ENCODE data around the gene NDUFA11. TPM values are rescaled to one million over a fixed set of nuclear protein-coding genes. Genes with fewer than 3 reads are reported as not detected.
A peak's percentile ranks its signal among the peaks of the same experiment; 100 is the strongest.

The NDUFA11 gene
- total and polyA plus RNA-seq, 2 of the 4 experiments (the other 2 are of a cell fraction): 375 to 1,276 TPM

DNA sequence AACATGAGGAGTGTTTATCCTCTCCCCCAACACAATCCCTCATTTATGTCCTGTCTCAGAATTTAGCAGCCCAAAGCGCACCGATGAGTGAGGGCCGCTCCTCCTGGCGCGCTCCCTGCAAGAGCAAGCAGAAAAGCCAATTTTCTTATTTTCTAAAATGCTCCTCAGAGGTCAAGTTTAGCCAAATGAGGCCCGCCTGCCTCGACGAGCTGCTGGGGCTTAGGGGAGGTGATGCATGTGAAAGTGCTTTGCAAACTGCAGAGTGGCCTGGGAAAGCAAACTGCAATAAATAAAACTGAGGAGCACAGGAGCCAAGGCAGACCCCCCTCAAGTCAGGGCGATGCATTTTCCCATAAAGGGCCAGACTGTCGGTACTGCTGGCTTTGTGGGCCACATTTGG, 39.5 kb upstream of the NDUFA11 start:
- Histone ChIP-seq H3K4me2 (ENCODE audit: low read depth, low read length) (peak overlapping the region; percentile 11; the same call in 1 of the 2 replicates), H2AK5ac (ENCODE audit: low read depth, low read length) (peak overlapping the region; percentile 2; the same call in 1 of the 2 replicates), H3K4me1 (ENCODE audit: control insufficient read depth, insufficient read depth, low read length) (peaks cover 40% of the 10 kb centered on the region), H4K91ac (ENCODE audit: insufficient read depth, low read depth, low read length) (peak overlapping the region; percentile 49; the same call in 1 of the 2 replicates), H4K5ac (ENCODE audit: low read depth, low read length) (peak overlapping the region; percentile 15), H3K27me3 (ENCODE audit: control insufficient read depth, insufficient read depth, low read length) (no peaks in the 10 kb centered on the region), H3K23ac (ENCODE audit: low read depth, low read length) (no peak overlapping the region), H3K9me3 (ENCODE audit: control insufficient read depth, insufficient read depth, low read length) (no peaks in the 10 kb centered on the region), H3K4me3 (ENCODE audit: insufficient read depth, low read depth, low read length) (no peak overlapping the region), H3K18ac (ENCODE audit: low read depth, low read length) (peak overlapping the region; percentile 2; the same call in 1 of the 2 replicates), H3K27ac (ENCODE audit: insufficient read depth, low read length) (peak overlapping the region; percentile 83), H3K79me1 (ENCODE audit: low read depth in 1 of 2, low read length in 2 of 2) (peaks cover 42 to 90% of the 10 kb centered on the region in 2 experiments), H2AK9ac (replicated peaks; ENCODE audit: low read depth, low read length, poor library complexity) (no peak overlapping the region), H4K8ac (ENCODE audit: low read depth in 2 of 2, low read length in 2 of 2) (peak overlapping the region; percentile 22 to 72; a peak in 2 of 4 replicates), H2BK15ac (ENCODE audit: low read depth, low read length) (no peak overlapping the region), H3K9me1 (ENCODE audit: insufficient read depth, low read length) (peaks cover 40% of the 10 kb centered on the region), H3K4ac (ENCODE audit: low read depth, low read length) (peak overlapping the region; percentile 62), H2BK5ac (ENCODE audit: low read depth, low read length, poor library complexity, severe bottlenecking) (peak overlapping the region; percentile 3), H2AFZ (replicated peaks; ENCODE audit: low read length, poor library complexity) (no peak overlapping the region), H4K20me1 (ENCODE audit: insufficient read depth, low read length) (peaks cover 47% of the 10 kb centered on the region), H3K14ac (replicated peaks; ENCODE audit: low read depth, low read length) (peak overlapping the region; percentile 11; the same call in 1 of the 2 replicates), H3K9ac (ENCODE audit: low read depth, low read length) (peak overlapping the region; percentile 28; the same call in 1 of the 2 replicates), H3K56ac (ENCODE audit: extremely low read depth, insufficient read depth, low read length) (peak overlapping the region; percentile 59; the same call in 1 of the 2 replicates), H2BK20ac (ENCODE audit: low read depth, low read length) (0 out of 2 replicates have a peak overlapping the region, but pooled peaks have one; percentile 27), H3K36me3 (ENCODE audit: control insufficient read depth, insufficient read depth, low read length) (peaks cover 27% of the 10 kb centered on the region), H2BK120ac (ENCODE audit: low read depth, low read length) (peak overlapping the region; percentile 61)
- ATAC-seq (ENCODE audit: low read depth) (no peak; the same call in none of the 2 replicates), DNase-seq (no peak)
- POLR2A ChIA-PET (ENCODE audit: unreplicated experiment): no interaction called here
- BruUV-seq (replicated peaks): no TSS peak
- CTCF ChIA-PET: no interaction called here
- 47% methylated on average over 6 of the region's 10 CpGs; no CpG with 5 or more reads in 1 of the 2 experiments for WGBS, 2 experiments (ENCODE audit: extremely low coverage in 2 of 2, insufficient read length in 1 of 2)
- TF ChIP-seq, protein P1, sequence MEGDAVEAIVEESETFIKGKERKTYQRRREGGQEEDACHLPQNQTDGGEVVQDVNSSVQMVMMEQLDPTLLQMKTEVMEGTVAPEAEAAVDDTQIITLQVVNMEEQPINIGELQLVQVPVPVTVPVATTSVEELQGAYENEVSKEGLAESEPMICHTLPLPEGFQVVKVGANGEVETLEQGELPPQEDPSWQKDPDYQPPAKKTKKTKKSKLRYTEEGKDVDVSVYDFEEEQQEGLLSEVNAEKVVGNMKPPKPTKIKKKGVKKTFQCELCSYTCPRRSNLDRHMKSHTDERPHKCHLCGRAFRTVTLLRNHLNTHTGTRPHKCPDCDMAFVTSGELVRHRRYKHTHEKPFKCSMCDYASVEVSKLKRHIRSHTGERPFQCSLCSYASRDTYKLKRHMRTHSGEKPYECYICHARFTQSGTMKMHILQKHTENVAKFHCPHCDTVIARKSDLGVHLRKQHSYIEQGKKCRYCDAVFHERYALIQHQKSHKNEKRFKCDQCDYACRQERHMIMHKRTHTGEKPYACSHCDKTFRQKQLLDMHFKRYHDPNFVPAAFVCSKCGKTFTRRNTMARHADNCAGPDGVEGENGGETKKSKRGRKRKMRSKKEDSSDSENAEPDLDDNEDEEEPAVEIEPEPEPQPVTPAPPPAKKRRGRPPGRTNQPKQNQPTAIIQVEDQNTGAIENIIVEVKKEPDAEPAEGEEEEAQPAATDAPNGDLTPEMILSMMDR (conservative IDR thresholded peaks at IDR 0.05; ENCODE audit: low read depth, low read length): no peak
- TF ChIP-seq RCOR1 (IDR thresholded peaks at IDR 0.05; ENCODE audit: insufficient replicate concordance, low read length) (no peak), MAZ (IDR thresholded peaks at IDR 0.05; ENCODE audit: borderline replicate concordance, low read depth, low read length) (no peak), MAFK (IDR thresholded peaks at IDR 0.05; ENCODE audit: low read depth, low read length) (no peak), RFX5 (IDR thresholded peaks at IDR 0.05; ENCODE audit: low read depth, low read length) (no peak), CEBPB (IDR thresholded peaks at IDR 0.05; ENCODE audit: low read depth, low read length) (no peak), USF2 (IDR thresholded peaks at IDR 0.05; ENCODE audit: low read depth, low read length) (no peak), RAD21 (IDR thresholded peaks at IDR 0.05; ENCODE audit: low read length) (no peak), NFE2L2 (IDR thresholded peaks at IDR 0.05; ENCODE audit: low read depth, low read length) (no peak), SMC3 (IDR thresholded peaks at IDR 0.05; ENCODE audit: low read depth, low read length) (no peak), BHLHE40 (IDR thresholded peaks at IDR 0.05; ENCODE audit: low read depth, low read length) (no peak)
- TF ChIP-seq, protein P2, sequence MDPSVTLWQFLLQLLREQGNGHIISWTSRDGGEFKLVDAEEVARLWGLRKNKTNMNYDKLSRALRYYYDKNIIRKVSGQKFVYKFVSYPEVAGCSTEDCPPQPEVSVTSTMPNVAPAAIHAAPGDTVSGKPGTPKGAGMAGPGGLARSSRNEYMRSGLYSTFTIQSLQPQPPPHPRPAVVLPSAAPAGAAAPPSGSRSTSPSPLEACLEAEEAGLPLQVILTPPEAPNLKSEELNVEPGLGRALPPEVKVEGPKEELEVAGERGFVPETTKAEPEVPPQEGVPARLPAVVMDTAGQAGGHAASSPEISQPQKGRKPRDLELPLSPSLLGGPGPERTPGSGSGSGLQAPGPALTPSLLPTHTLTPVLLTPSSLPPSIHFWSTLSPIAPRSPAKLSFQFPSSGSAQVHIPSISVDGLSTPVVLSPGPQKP (IDR thresholded peaks at IDR 0.05; ENCODE audit: borderline replicate concordance, low read depth, low read length): no peak
- dilution Hi-C loops (cut with HindIII; ENCODE audit: low sequenced_read_pairs, unreplicated experiment) (no loop called here), in situ Hi-C loops (cut with MboI; ENCODE audit: low sequenced_read_pairs) (no loop called here), intact Hi-C loops (cut with micrococcal nuclease) (no loop called here)
